ENCODE data around the gene HERC2. TPM values are rescaled to one million over a fixed set of nuclear protein-coding genes. Genes with fewer than 3 reads are reported as not detected.
"Not testable (repeated sequence)": the region's sequence is repeated elsewhere in the genome, so short reads cannot be mapped to it uniquely, and the experiment has no call there.

The HERC2 gene
- total RNA-seq (10 to 100 TPM; 45.4 to 46.4 TPM), polyA plus RNA-seq (10 to 100 TPM in 1 of 3 donors, 1 to 10 TPM in 2; 7.9 to 11.3 (median 8.8) TPM), total RNA-seq (68.6 to 144 (median 101) reads per million in 6 experiments)

- H3K27me3 Mint-ChIP-seq, DNase-seq, POLR2A ChIA-PET, ATAC-seq, H3K9me3 Mint-ChIP-seq: not testable (repeated sequence)
- peaks cover 4 to 11% (median 8%) of the 10 kb centered on the region in 4 donors for H3K4me1 Mint-ChIP-seq
- H3K4me3 Mint-ChIP-seq = peak within 1 kb of the TSS; percentile 91 to 100 (median 99)
- H3K27ac Mint-ChIP-seq = peak within 1 kb of the TSS; percentile 36 to 98 (median 94)
- H3K36me3 Mint-ChIP-seq = peaks cover 0 to 13% (median 3%) of the 10 kb centered on the region in 3 donors
Measured at GRCh38 chr15:28322129-28322588, at the start of gene HERC2. HERC2 (minus strand) TSS chr15:28322179; CDS start chr15:28321433, 746 bp downstream.

- ATAC-seq, H3K27me3 Mint-ChIP-seq, H3K4me1 Mint-ChIP-seq, H3K9me3 Mint-ChIP-seq, POLR2A ChIA-PET, H3K4me3 Mint-ChIP-seq, H3K36me3 Mint-ChIP-seq, DNase-seq, H3K27ac Mint-ChIP-seq: not testable (repeated sequence)
Measured at GRCh38 chr15:28365502-28365901, 43.5 kb upstream of the HERC2 start.

GRCh38 chr15:28357984-28358383, 36.0 kb upstream of the HERC2 start, which contains the start of gene GOLGA6L24:
GOLGA6L24 (minus strand) TSS chr15:28358084; CDS start chr15:28358023, 61 bp downstream.
- H3K27ac Mint-ChIP-seq, H3K9me3 Mint-ChIP-seq, POLR2A ChIA-PET, ATAC-seq, DNase-seq, H3K27me3 Mint-ChIP-seq, H3K36me3 Mint-ChIP-seq, H3K4me3 Mint-ChIP-seq, H3K4me1 Mint-ChIP-seq: not testable (repeated sequence)

- peaks cover 0 to 19% (median 8%) of the 10 kb centered on the region in 3 donors for H3K36me3 Mint-ChIP-seq
- POLR2A ChIA-PET, H3K27me3 Mint-ChIP-seq, H3K9me3 Mint-ChIP-seq, ATAC-seq: not testable (repeated sequence)
- DNase-seq = peak in 5 of 10 donors; percentile 9 to 31 (median 13)
- peaks cover 4 to 11% (median 8%) of the 10 kb centered on the region in 4 donors for H3K4me1 Mint-ChIP-seq
- peak overlapping the region; percentile 36 to 98 (median 94) for H3K27ac Mint-ChIP-seq
- H3K4me3 Mint-ChIP-seq = peak overlapping the region; percentile 91 to 100 (median 99)
Measured at GRCh38 chr15:28321358-28322078, 461 bp downstream of the HERC2 start.

GRCh38 chr15:28319725-28320124, 2.3 kb downstream of the HERC2 start:
- not testable (repeated sequence) for H3K9me3 Mint-ChIP-seq, DNase-seq, H3K27ac Mint-ChIP-seq, H3K27me3 Mint-ChIP-seq, ATAC-seq
- peaks cover 0 to 30% (median 18%) of the 10 kb centered on the region in 3 donors for H3K36me3 Mint-ChIP-seq
- H3K4me1 Mint-ChIP-seq = peaks cover 4 to 11% (median 8%) of the 10 kb centered on the region in 4 donors
- POLR2A ChIA-PET = interaction anchor here (0.6 kb wide), 1 partner anchor 777 kb away, joined by 3 read pairs; no protein-coding TSS in a partner anchor
- H3K4me3 Mint-ChIP-seq = peak overlapping the region in 2 of 10 donors; percentile 15 to 16

- Mint-ChIP-seq H3K4me1 (peaks cover 4 to 15% (median 10%) of the 10 kb centered on the region in 4 donors), H3K36me3 (peaks cover 0 to 35% (median 23%) of the 10 kb centered on the region in 3 donors)
- POLR2A ChIA-PET, H3K9me3 Mint-ChIP-seq, ATAC-seq, H3K27ac Mint-ChIP-seq, H3K27me3 Mint-ChIP-seq, DNase-seq, H3K4me3 Mint-ChIP-seq: not testable (repeated sequence)
Measured at GRCh38 chr15:28318828-28319227, 3.2 kb downstream of the HERC2 start.

- H3K27ac Mint-ChIP-seq, ATAC-seq, POLR2A ChIA-PET, H3K4me3 Mint-ChIP-seq, H3K27me3 Mint-ChIP-seq, H3K9me3 Mint-ChIP-seq, DNase-seq: not testable (repeated sequence)
- peaks cover 0 to 38% (median 27%) of the 10 kb centered on the region in 3 donors for H3K36me3 Mint-ChIP-seq
- peaks cover 4 to 15% (median 10%) of the 10 kb centered on the region in 4 donors for H3K4me1 Mint-ChIP-seq
Measured at GRCh38 chr15:28318122-28318521, 3.9 kb downstream of the HERC2 start.

- ATAC-seq, POLR2A ChIA-PET, DNase-seq, H3K4me3 Mint-ChIP-seq, H3K9me3 Mint-ChIP-seq, H3K27ac Mint-ChIP-seq, H3K27me3 Mint-ChIP-seq: not testable (repeated sequence)
- Mint-ChIP-seq H3K4me1 (peaks cover 4 to 15% (median 10%) of the 10 kb centered on the region in 4 donors), H3K36me3 (peaks cover 0 to 38% (median 27%) of the 10 kb centered on the region in 3 donors)
Measured at GRCh38 chr15:28316958-28317357, 5.0 kb downstream of the HERC2 start.

GRCh38 chr15:28310454-28310853, 11.5 kb downstream of the HERC2 start:
- ATAC-seq, H3K4me1 Mint-ChIP-seq, H3K4me3 Mint-ChIP-seq, DNase-seq, H3K27ac Mint-ChIP-seq, H3K27me3 Mint-ChIP-seq, POLR2A ChIA-PET: not testable (repeated sequence)
- Mint-ChIP-seq H3K36me3 (peaks cover 9 to 39% (median 33%) of the 10 kb centered on the region in 3 donors), H3K9me3 (peaks cover 0 to 23% (median 9%) of the 10 kb centered on the region in 9 donors)

- H3K4me3 Mint-ChIP-seq, DNase-seq, H3K27me3 Mint-ChIP-seq, H3K27ac Mint-ChIP-seq, POLR2A ChIA-PET, H3K4me1 Mint-ChIP-seq, ATAC-seq: not testable (repeated sequence)
- Mint-ChIP-seq H3K9me3 (peaks cover 0 to 23% (median 9%) of the 10 kb centered on the region in 9 donors), H3K36me3 (peaks cover 9 to 26% (median 21%) of the 10 kb centered on the region in 3 donors)
Measured at GRCh38 chr15:28308718-28309117, 13.3 kb downstream of the HERC2 start.

GRCh38 chr15:28305700-28306099, 16.3 kb downstream of the HERC2 start:
- H3K27me3 Mint-ChIP-seq, H3K4me1 Mint-ChIP-seq, DNase-seq, H3K27ac Mint-ChIP-seq, ATAC-seq, H3K4me3 Mint-ChIP-seq, POLR2A ChIA-PET: not testable (repeated sequence)
- Mint-ChIP-seq H3K36me3 (peaks cover 10 to 22% (median 13%) of the 10 kb centered on the region in 3 donors), H3K9me3 (peaks cover 0 to 29% (median 13%) of the 10 kb centered on the region in 9 donors)

GRCh38 chr15:28297434-28297833, 24.5 kb downstream of the HERC2 start:
- H3K36me3 Mint-ChIP-seq = peaks cover 7 to 45% (median 19%) of the 10 kb centered on the region in 3 donors
- DNase-seq, H3K4me3 Mint-ChIP-seq, POLR2A ChIA-PET, ATAC-seq, H3K27ac Mint-ChIP-seq, H3K9me3 Mint-ChIP-seq, H3K27me3 Mint-ChIP-seq: not testable (repeated sequence)
- peaks cover 0 to 16% (median 2%) of the 10 kb centered on the region in 4 donors for H3K4me1 Mint-ChIP-seq

GRCh38 chr15:28296814-28297213, 25.2 kb downstream of the HERC2 start:
- H3K9me3 Mint-ChIP-seq, H3K4me3 Mint-ChIP-seq, ATAC-seq, H3K27ac Mint-ChIP-seq, H3K27me3 Mint-ChIP-seq, DNase-seq, POLR2A ChIA-PET: not testable (repeated sequence)
- Mint-ChIP-seq H3K36me3 (peaks cover 7 to 52% (median 26%) of the 10 kb centered on the region in 3 donors), H3K4me1 (peaks cover 0 to 16% (median 2%) of the 10 kb centered on the region in 4 donors)

All from naive thymus-derived CD8-positive, alpha-beta T cell (primary cell).